ENCODE measurements around the gene HMCN2. TPM values are rescaled to one million over a fixed set of nuclear protein-coding genes. Genes with fewer than 3 reads are reported as not detected.

Gene HMCN2
- total RNA-seq, 1 experiment from 2014 or later = 0.20 TPM

GRCh38 chr9:130359819-130360218 is 94.3 kb downstream of the HMCN2 start:
- DNase-seq (ENCODE audit: extremely low read depth, low read depth) = no peak

- no peak for DNase-seq (ENCODE audit: extremely low read depth, low read depth)
Measured at GRCh38 chr9:130360672-130361071, 95.1 kb downstream of the HMCN2 start.

GRCh38 chr9:130361873-130362362 is 96.4 kb downstream of the HMCN2 start:
- no peak for DNase-seq (ENCODE audit: extremely low read depth, low read depth)

- no peak for DNase-seq (ENCODE audit: extremely low read depth, low read depth)
Measured at GRCh38 chr9:130362691-130363090, 97.1 kb downstream of the HMCN2 start.

GRCh38 chr9:130363755-130364404 is 98.3 kb downstream of the HMCN2 start:
- no peak for DNase-seq (ENCODE audit: extremely low read depth, low read depth)

GRCh38 chr9:130364619-130365322 is 99.2 kb downstream of the HMCN2 start:
- DNase-seq (ENCODE audit: extremely low read depth, low read depth) = no peak

GRCh38 chr9:130365323-130365721 is 99.8 kb downstream of the HMCN2 start:
- DNase-seq (ENCODE audit: extremely low read depth, low read depth) = no peak

GRCh38 chr9:130366072-130366471 is 100.5 kb downstream of the HMCN2 start:
- DNase-seq (ENCODE audit: extremely low read depth, low read depth) = no peak

GRCh38 chr9:130366888-130367550 is 101.5 kb downstream of the HMCN2 start:
- DNase-seq (ENCODE audit: extremely low read depth, low read depth) = no peak

GRCh38 chr9:130368631-130369103 is 103.1 kb downstream of the HMCN2 start:
- DNase-seq (ENCODE audit: extremely low read depth, low read depth) = no peak

- no peak for DNase-seq (ENCODE audit: extremely low read depth, low read depth)
Measured at GRCh38 chr9:130370226-130370625, 104.7 kb downstream of the HMCN2 start.

- DNase-seq (ENCODE audit: extremely low read depth, low read depth) = no peak
Measured at GRCh38 chr9:130371196-130371966, 105.8 kb downstream of the HMCN2 start.

- no peak for DNase-seq (ENCODE audit: extremely low read depth, low read depth)
Measured at GRCh38 chr9:130372057-130372456, 106.5 kb downstream of the HMCN2 start.

- no peak for DNase-seq (ENCODE audit: extremely low read depth, low read depth)
Measured at GRCh38 chr9:130373679-130374325, 108.2 kb downstream of the HMCN2 start.

- DNase-seq (ENCODE audit: extremely low read depth, low read depth) = no peak
Measured at GRCh38 chr9:130377612-130378011, 112.1 kb downstream of the HMCN2 start.

- DNase-seq (ENCODE audit: extremely low read depth, low read depth) = no peak
Measured at GRCh38 chr9:130378875-130379648, 113.5 kb downstream of the HMCN2 start.

GRCh38 chr9:130379649-130379970 is 114.0 kb downstream of the HMCN2 start:
- no peak for DNase-seq (ENCODE audit: extremely low read depth, low read depth)

GRCh38 chr9:130380920-130381469 is 115.4 kb downstream of the HMCN2 start:
- no peak for DNase-seq (ENCODE audit: extremely low read depth, low read depth)

- no peak for DNase-seq (ENCODE audit: extremely low read depth, low read depth)
Measured at GRCh38 chr9:130381660-130382059, 116.1 kb downstream of the HMCN2 start.
